Kidney (tissue), 22 donors: ENCODE data around the gene MAPK8. TPM values are rescaled to one million over a fixed set of nuclear protein-coding genes. Genes with fewer than 3 reads are reported as not detected.

Experiments used
- DNase-seq, 5 donors: peaks; one replicate each; pipeline ENCODE4 v3.0.0-alpha.2; 2013 to 2020
- FAIRE-seq: peaks from 2 replicates; lab custom pipeline; 2012; peaks lifted over from hg19 to GRCh38; lab: Jason Lieb, UNC
- H3K27ac ChIP-seq, 2 donors: one replicate each; pipeline ENCODE4 v1.7.0; 2013; ENCODE audit warnings: low read depth in 2 of 2, low read length in 2 of 2, inconsistent platforms in 1 of 2
- H3K27me3 ChIP-seq: one replicate; pipeline ENCODE4 v1.7.1; 2013; ENCODE audit warnings: low read length, inconsistent platforms; ENCODE audit not compliant: control insufficient read depth, insufficient read depth
- H3K36me3 ChIP-seq, 3 donors: one replicate each; pipeline versions ENCODE4 v1.7.0 to v1.7.1; 2013; ENCODE audit warnings: low read length in 3 of 3, control low read depth in 1 of 3, inconsistent platforms in 1 of 3; ENCODE audit not compliant: insufficient read depth in 3 of 3, control insufficient read depth in 2 of 3
- H3K4me1 ChIP-seq, 3 donors: one replicate each; pipeline versions ENCODE4 v1.7.0 to v1.7.1; 2013; ENCODE audit warnings: low read length in 3 of 3, inconsistent platforms in 1 of 3, low read depth in 1 of 3; ENCODE audit not compliant: control insufficient read depth in 2 of 3, insufficient read depth in 2 of 3
- H3K4me3 ChIP-seq, 3 donors: one replicate each; pipeline versions ENCODE4 v1.7.0 to v1.8.1; 2013; ENCODE audit warnings: low read length in 3 of 3, control low read depth in 1 of 3, inconsistent platforms in 1 of 3
- H3K9ac ChIP-seq, 3 donors: one replicate each; pipeline versions ENCODE4 v1.7.0 to v1.7.1; 2013; ENCODE audit warnings: low read length in 3 of 3, control low read depth in 1 of 3, inconsistent platforms in 1 of 3
- H3K9me3 ChIP-seq, 3 donors: one replicate each; pipeline versions ENCODE4 v1.7.0 to v1.7.1; 2013; ENCODE audit warnings: low read length in 3 of 3, control low read depth in 1 of 3, inconsistent platforms in 1 of 3; ENCODE audit not compliant: control insufficient read depth in 2 of 3, insufficient read depth in 1 of 3
- CTCF ChIP-seq: IDR thresholded peaks from 3 replicates; pipeline ENCODE4 v1.5.1; 2012; ENCODE audit warnings: mild to moderate bottlenecking, moderate library complexity, borderline replicate concordance; ENCODE audit not compliant: insufficient read depth; ENCODE audit errors: extremely low read depth
- intact Hi-C: fragments of 100-400 bp; cut with DNase I; formaldehyde crosslinking; loops from one replicate; pipeline ENCODE4 v1.11.1; 2022
- long read RNA-seq, 10 donors: library from polyadenylated mRNA in 1 of 10; unstranded in 1 of 10; transcript quantifications; one replicate each; pipeline ENCODE4 v2.0.0 and lab custom pipeline, GENCODE V29; 2021 to 2026
- polyA plus RNA-seq: library from polyadenylated mRNA; stranded (reverse); fragments of 350-450 nt; fragmentation: Illumina TruSeq; extraction: RNeasy Lipid Tissue Mini Kit (QIAGEN cat#74804); gene quantifications from one replicate; pipeline ENCODE4 v1.2.3, GENCODE V29; 2014; ENCODE audit warnings: low read depth, low replicate concordance; ENCODE audit not compliant: insufficient read depth
- total RNA-seq: library from RNA; stranded (reverse); fragmentation: NEBNext Ultra II Directional; extraction: Animal tissue kit (Norgen Biotek cat#: 25700); gene quantifications from one replicate; pipeline ENCODE4 v1.2.1, GENCODE V29; 2021
- donor health status: control.
- donor health status: control.
- donor health status: control.
- donor health status: control.
- donor health status: control.
- donor health status: DM: yes; HTN: yes; CAD: no.
- donor health status: Normal renal cell carcinoma (clear cell type).

The MAPK8 gene
- total RNA-seq (36.7 TPM), polyA plus RNA-seq (17.0 TPM)
- long read RNA-seq, donor 1, full-length matches to known transcripts, result 1 of 1 reads
- long read RNA-seq, donor 1, partial matches to known transcripts, result 0 of 1 reads
- long read RNA-seq, donor 1, other reads (novel, unspliced or antisense), result 0 of 1 reads
- long read RNA-seq, donor 2, partial matches to known transcripts, result 0 of 4 reads
- long read RNA-seq, donor 2, other reads (novel, unspliced or antisense), result 0 of 4 reads
- long read RNA-seq, donor 3, partial matches to known transcripts, result 0 of 4 reads
- long read RNA-seq, donor 3, other reads (novel, unspliced or antisense), result 0 of 4 reads
- long read RNA-seq, donor 4, result 0 reads
- long read RNA-seq, donor 5, result 0 reads
- long read RNA-seq, donor 6, partial matches to known transcripts, result 17 of 18 reads
- long read RNA-seq, donor 6, other reads (novel, unspliced or antisense), result 0 of 18 reads
- long read RNA-seq, donor 7, partial matches to known transcripts, result 2 of 3 reads
- long read RNA-seq, donor 7, other reads (novel, unspliced or antisense), result 1 of 3 reads
- long read RNA-seq, donor 8, full-length matches to known transcripts, result 3 of 3 reads
- long read RNA-seq, donor 8, partial matches to known transcripts, result 0 of 3 reads
- long read RNA-seq, donor 8, other reads (novel, unspliced or antisense), result 0 of 3 reads
- long read RNA-seq, donor 9, partial matches to known transcripts, result 0 of 3 reads
- long read RNA-seq, donor 9, other reads (novel, unspliced or antisense), result 0 of 3 reads
- long read RNA-seq, donor 10, partial matches to known transcripts, result 0 of 2 reads
- long read RNA-seq, donor 10, other reads (novel, unspliced or antisense), result 0 of 2 reads

GRCh38 chr10:48306265-48306869 is at the start of gene MAPK8:
Gene MAPK8 (plus strand): TSS chr10:48306677. CDS start chr10:48401661, 94,984 bp downstream.
- peak within 1 kb of the TSS; percentile 71 to 85 for H3K27ac ChIP-seq
- H3K9ac ChIP-seq, result peak within 1 kb of the TSS; percentile 54 to 84 (median 72)
- TF ChIP-seq CTCF, result no peak
- no peaks in the 10 kb centered on the region for H3K9me3 ChIP-seq
- no peaks in the 10 kb centered on the region for H3K27me3 ChIP-seq
- H3K36me3 ChIP-seq, result no peaks in the 10 kb centered on the region
- FAIRE-seq (no peak), DNase-seq (peak; percentile 93 to 98 (median 95))
- H3K4me1 ChIP-seq, result peaks cover 3 to 10% (median 7%) of the 10 kb centered on the region in 3 donors
- peak within 1 kb of the TSS; percentile 66 to 86 (median 81) for H3K4me3 ChIP-seq
- intact Hi-C loops, result no loop called here

- Histone ChIP-seq H3K9ac (no peak overlapping the region), H3K9me3 (no peaks in the 10 kb centered on the region), H3K27me3 (no peaks in the 10 kb centered on the region), H3K36me3 (no peaks in the 10 kb centered on the region), H3K4me1 (peaks cover 0 to 11% (median 7%) of the 10 kb centered on the region in 3 donors), H3K27ac (no peak overlapping the region), H3K4me3 (no peak overlapping the region)
- intact Hi-C loops, result no loop called here
- TF ChIP-seq CTCF, result no peak
- FAIRE-seq (no peak), DNase-seq (no peak)
Measured at GRCh38 chr10:48257407-48257961, 49.0 kb upstream of the MAPK8 start.

GRCh38 chr10:48258105-48258504 is 48.4 kb upstream of the MAPK8 start:
- H3K4me1 ChIP-seq, result peaks cover 0 to 7% (median 6%) of the 10 kb centered on the region in 3 donors
- no peaks in the 10 kb centered on the region for H3K9me3 ChIP-seq
- H3K36me3 ChIP-seq, result no peaks in the 10 kb centered on the region
- intact Hi-C loops, result no loop called here
- TF ChIP-seq CTCF, result no peak
- no peak overlapping the region for H3K4me3 ChIP-seq
- H3K27ac ChIP-seq, result no peak overlapping the region
- no peak for DNase-seq
- no peaks in the 10 kb centered on the region for H3K27me3 ChIP-seq
- FAIRE-seq, result no peak
- H3K9ac ChIP-seq, result no peak overlapping the region
